Keratinocyte (primary cell): Measurements from ENCODE around the gene SNX21.
"Not testable (repeated sequence)": the region's sequence is repeated elsewhere in the genome, so short reads cannot be mapped to it uniquely, and the experiment has no call there.

Experiments
- EZH2 ChIP-seq: IDR thresholded peaks from one replicate; pipeline ENCODE4 v1.6.1; 2012; ENCODE audit warnings: inconsistent platforms, mild to moderate bottlenecking, low read length, moderate library complexity
- TF ChIP-seq, protein P1 (sequence below), 3 experiments: IDR thresholded peaks in 1 of 3; conservative IDR thresholded peaks in 1 of 3; optimal IDR thresholded peaks in 1 of 3; 2 replicates in 2 of 3; 3 replicates in 1 of 3; pipeline versions ENCODE3 to v1.5.1; 2011; ENCODE audit warnings: low read length in 3 of 3, mild to moderate bottlenecking in 3 of 3, moderate library complexity in 2 of 3, control low read depth in 1 of 3, inconsistent platforms in 1 of 3; ENCODE audit not compliant: insufficient read depth in 2 of 3; ENCODE audit errors: extremely low read depth in 1 of 3

DNA sequence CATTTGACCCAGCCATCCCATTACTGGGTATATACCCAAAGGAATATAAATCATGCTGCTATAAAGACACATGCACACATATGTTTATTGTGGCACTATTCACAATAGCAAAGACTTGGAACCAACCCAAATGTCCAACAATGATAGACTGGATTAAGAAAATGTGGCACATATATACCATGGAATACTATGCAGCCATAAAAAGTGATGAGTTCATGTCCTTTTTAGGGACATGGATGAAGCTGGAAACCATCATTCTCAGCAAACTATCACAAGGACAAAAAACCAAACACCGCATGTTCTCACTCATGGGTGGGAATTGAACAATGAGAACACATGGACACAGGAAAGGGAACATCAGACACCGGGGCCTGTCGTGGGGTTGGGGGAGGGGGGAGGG lies 35.6 kb upstream of the SNX21 start:
- TF ChIP-seq, protein P1, sequence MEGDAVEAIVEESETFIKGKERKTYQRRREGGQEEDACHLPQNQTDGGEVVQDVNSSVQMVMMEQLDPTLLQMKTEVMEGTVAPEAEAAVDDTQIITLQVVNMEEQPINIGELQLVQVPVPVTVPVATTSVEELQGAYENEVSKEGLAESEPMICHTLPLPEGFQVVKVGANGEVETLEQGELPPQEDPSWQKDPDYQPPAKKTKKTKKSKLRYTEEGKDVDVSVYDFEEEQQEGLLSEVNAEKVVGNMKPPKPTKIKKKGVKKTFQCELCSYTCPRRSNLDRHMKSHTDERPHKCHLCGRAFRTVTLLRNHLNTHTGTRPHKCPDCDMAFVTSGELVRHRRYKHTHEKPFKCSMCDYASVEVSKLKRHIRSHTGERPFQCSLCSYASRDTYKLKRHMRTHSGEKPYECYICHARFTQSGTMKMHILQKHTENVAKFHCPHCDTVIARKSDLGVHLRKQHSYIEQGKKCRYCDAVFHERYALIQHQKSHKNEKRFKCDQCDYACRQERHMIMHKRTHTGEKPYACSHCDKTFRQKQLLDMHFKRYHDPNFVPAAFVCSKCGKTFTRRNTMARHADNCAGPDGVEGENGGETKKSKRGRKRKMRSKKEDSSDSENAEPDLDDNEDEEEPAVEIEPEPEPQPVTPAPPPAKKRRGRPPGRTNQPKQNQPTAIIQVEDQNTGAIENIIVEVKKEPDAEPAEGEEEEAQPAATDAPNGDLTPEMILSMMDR (optimal IDR thresholded peaks at IDR 0.05 in 1 of 3, IDR thresholded peaks at IDR 0.05 in 1 of 3, conservative IDR thresholded peaks at IDR 0.05 in 1 of 3; ENCODE audit: extremely low read depth in 1 of 3, insufficient read depth in 2 of 3, low read length in 3 of 3): not testable (repeated sequence)
- TF ChIP-seq EZH2: not testable (repeated sequence)
